Fibroblast of pulmonary artery (primary cell): ENCODE measurements around the gene CPLX1.

ENCODE experiments used
- DNase-seq: peaks from one replicate; pipeline ENCODE4 v3.0.0-alpha.2; 2010; ENCODE audit warnings: low read depth
- H3K4me3 ChIP-seq: replicated peaks from 2 replicates; pipeline ENCODE4 v1.5.1; 2011; ENCODE audit warnings: low read depth, mild to moderate bottlenecking, control low read depth, low read length, moderate library complexity
- CTCF ChIP-seq: IDR thresholded peaks from 2 replicates; pipeline ENCODE4 v1.5.1; 2011; ENCODE audit warnings: mild to moderate bottlenecking, control low read depth, low read length, inconsistent platforms; ENCODE audit errors: missing control alignments

CPLX1 gene

GRCh38 chr4:849478-850175 lies 23.7 kb upstream of the CPLX1 start:
- no peak for DNase-seq
- TF ChIP-seq CTCF, result no peak
- no peak overlapping the region for H3K4me3 ChIP-seq

GRCh38 chr4:848803-849477 lies 23.0 kb upstream of the CPLX1 start:
- no peak for TF ChIP-seq CTCF
- DNase-seq, result no peak
- no peak overlapping the region for H3K4me3 ChIP-seq

- no peak for DNase-seq
- H3K4me3 ChIP-seq, result no peak overlapping the region
- no peak for TF ChIP-seq CTCF
These were observed 22.4 kb upstream of the CPLX1 start for GRCh38 chr4:848307-848691.

- TF ChIP-seq CTCF, result no peak
- H3K4me3 ChIP-seq, result no peak overlapping the region
- DNase-seq, result peak; percentile 39
These were observed 19.9 kb upstream of the CPLX1 start for GRCh38 chr4:845836-846251.

GRCh38 chr4:845233-845835 lies 19.4 kb upstream of the CPLX1 start:
- TF ChIP-seq CTCF, result no peak
- H3K4me3 ChIP-seq, result no peak overlapping the region
- DNase-seq, result peak; percentile 33

- no peak for DNase-seq
- H3K4me3 ChIP-seq, result no peak overlapping the region
- no peak for TF ChIP-seq CTCF
These were observed 18.9 kb upstream of the CPLX1 start for GRCh38 chr4:844752-845232.
